ENCODE measurements around the gene TAF6.

The TAF6 gene

GRCh38 chr7:100119072-100119969 lies at the start of gene TAF6, which contains the start of gene CNPY4:
Gene TAF6 (minus strand): TSS chr7:100119358. CDS start chr7:100114209, 5,149 bp downstream.
Gene CNPY4 (plus strand): TSS chr7:100119634. CDS start chr7:100119745, 111 bp downstream.
- TF ChIP-seq ZNF274 (IDR thresholded peaks at IDR 0.05; ENCODE audit: low read depth, low read length), result no peak
- H3K4me3 ChIP-seq (ENCODE audit: low read length), result peak within 1 kb of the TSS; percentile 68

GRCh38 chr7:100167912-100168323 lies 48.8 kb upstream of the TAF6 start:
- peak overlapping the region; percentile 32; the same call in 1 of the 2 replicates for H3K4me3 ChIP-seq (ENCODE audit: low read length)

GRCh38 chr7:100166970-100167911 lies 48.1 kb upstream of the TAF6 start:
- H3K4me3 ChIP-seq (ENCODE audit: low read length), result no peak overlapping the region; the same call in 1 of the 2 replicates
- no peak for TF ChIP-seq ZNF274 (IDR thresholded peaks at IDR 0.05; ENCODE audit: low read depth, low read length)

More at GRCh38 chr7:100167912-100168323, 48.8 kb upstream of the TAF6 start:
- TF ChIP-seq ZNF274 (IDR thresholded peaks at IDR 0.05; ENCODE audit: low read depth, low read length), result no peak

GRCh38 chr7:100166317-100166940 lies 47.3 kb upstream of the TAF6 start:
- no peak for TF ChIP-seq ZNF274 (IDR thresholded peaks at IDR 0.05; ENCODE audit: low read depth, low read length)

GRCh38 chr7:100163871-100164270 lies 44.7 kb upstream of the TAF6 start:
- no peak overlapping the region for H3K4me3 ChIP-seq (ENCODE audit: low read length)
- TF ChIP-seq ZNF274 (IDR thresholded peaks at IDR 0.05; ENCODE audit: low read depth, low read length), result no peak

More at GRCh38 chr7:100166317-100166940, 47.3 kb upstream of the TAF6 start:
- H3K4me3 ChIP-seq (ENCODE audit: low read length), result no peak overlapping the region

- no peak overlapping the region for H3K4me3 ChIP-seq (ENCODE audit: low read length)
- no peak for TF ChIP-seq ZNF274 (IDR thresholded peaks at IDR 0.05; ENCODE audit: low read depth, low read length)
Measured at GRCh38 chr7:100163006-100163531, 43.9 kb upstream of the TAF6 start.

GRCh38 chr7:100160067-100160466 lies 40.9 kb upstream of the TAF6 start:
- no peak for TF ChIP-seq ZNF274 (IDR thresholded peaks at IDR 0.05; ENCODE audit: low read depth, low read length)
- no peak overlapping the region for H3K4me3 ChIP-seq (ENCODE audit: low read length)

- no peak for TF ChIP-seq ZNF274 (IDR thresholded peaks at IDR 0.05; ENCODE audit: low read depth, low read length)
- H3K4me3 ChIP-seq (ENCODE audit: low read length), result peak overlapping the region; percentile 95
Measured at GRCh38 chr7:100159099-100159623, 40.0 kb upstream of the TAF6 start.

- TF ChIP-seq ZNF274 (IDR thresholded peaks at IDR 0.05; ENCODE audit: low read depth, low read length), result no peak
- peak within 1 kb of the TSS; percentile 95 for H3K4me3 ChIP-seq (ENCODE audit: low read length)
Measured at GRCh38 chr7:100158229-100159098, 39.3 kb upstream of the TAF6 start, which contains the start of gene TRAPPC14. Gene TRAPPC14 (minus strand): TSS chr7:100158723. CDS start chr7:100158499, 224 bp downstream.

GRCh38 chr7:100157334-100158228 lies 38.4 kb upstream of the TAF6 start:
- TF ChIP-seq ZNF274 (IDR thresholded peaks at IDR 0.05; ENCODE audit: low read depth, low read length), result no peak
- H3K4me3 ChIP-seq (ENCODE audit: low read length), result peak overlapping the region; percentile 95

GRCh38 chr7:100157069-100157333 lies 37.8 kb upstream of the TAF6 start:
- TF ChIP-seq ZNF274 (IDR thresholded peaks at IDR 0.05; ENCODE audit: low read depth, low read length), result no peak
- no peak overlapping the region; the same call in 1 of the 2 replicates for H3K4me3 ChIP-seq (ENCODE audit: low read length)
